Liver (tissue), 3 donors: ENCODE data around the gene SPINK13.

Source experiments
- JUND ChIP-seq, 2 donors: IDR thresholded peaks; 2 replicates each; pipeline ENCODE4 v1.6.1; 2016; ENCODE audit warnings: antibody characterized with exemption in 2 of 2
- NR2F2 ChIP-seq: IDR thresholded peaks from 2 replicates; pipeline ENCODE4 v1.6.1; 2016; ENCODE audit warnings: antibody characterized with exemption
- RAD21 ChIP-seq, 2 donors: IDR thresholded peaks; 2 replicates each; pipeline ENCODE4 v1.6.1; 2016; ENCODE audit warnings: antibody characterized with exemption in 2 of 2, mild to moderate bottlenecking in 2 of 2
- YY1 ChIP-seq: IDR thresholded peaks from 2 replicates; pipeline ENCODE4 v1.6.1; 2016; ENCODE audit warnings: antibody characterized with exemption, mild to moderate bottlenecking
- TF ChIP-seq, protein P1 (sequence below): IDR thresholded peaks from 2 replicates; pipeline ENCODE4 v1.6.1; 2016; ENCODE audit warnings: antibody characterized with exemption, mild to moderate bottlenecking
- TF ChIP-seq, protein P2 (sequence below): fragments of 150-350 bp; IDR thresholded peaks from 2 replicates; pipeline ENCODE4 v1.5.1; 2017; ENCODE audit warnings: improper control_type of control experiment, low read depth, low read length; ENCODE audit not compliant: missing input control
- TF ChIP-seq, protein P3 (sequence below): IDR thresholded peaks from 2 replicates; pipeline ENCODE4 v1.6.1; 2016; ENCODE audit warnings: antibody characterized with exemption
- TF ChIP-seq, protein P4 (sequence below): IDR thresholded peaks from 2 replicates; pipeline ENCODE4 v1.6.1; 2016; ENCODE audit warnings: antibody characterized with exemption
- TF ChIP-seq, protein P5 (sequence below): IDR thresholded peaks from 2 replicates; pipeline ENCODE4 v1.6.1; 2016; ENCODE audit warnings: antibody characterized with exemption
- donor health status: healthy.
- donor health status: healthy.

DNA sequence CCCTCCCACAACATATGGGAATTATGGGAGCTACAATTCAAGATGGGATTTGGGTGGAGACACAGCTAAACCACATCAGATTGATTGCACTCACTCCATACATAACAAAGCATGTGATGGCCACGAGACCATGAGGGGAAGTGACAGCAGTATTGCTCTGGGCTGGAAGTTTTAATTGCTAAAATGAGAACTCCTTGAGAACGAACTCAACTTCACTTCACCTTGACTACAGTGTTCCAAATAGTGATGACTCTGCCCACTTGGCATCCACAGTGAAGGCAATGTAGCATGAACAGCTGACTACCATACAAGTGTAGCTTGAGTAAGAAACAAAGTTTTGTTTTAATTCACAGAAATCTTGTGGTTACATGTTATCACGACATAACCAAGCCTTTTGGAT lies 42.9 kb downstream of the SPINK13 start:
- TF ChIP-seq, protein P1, sequence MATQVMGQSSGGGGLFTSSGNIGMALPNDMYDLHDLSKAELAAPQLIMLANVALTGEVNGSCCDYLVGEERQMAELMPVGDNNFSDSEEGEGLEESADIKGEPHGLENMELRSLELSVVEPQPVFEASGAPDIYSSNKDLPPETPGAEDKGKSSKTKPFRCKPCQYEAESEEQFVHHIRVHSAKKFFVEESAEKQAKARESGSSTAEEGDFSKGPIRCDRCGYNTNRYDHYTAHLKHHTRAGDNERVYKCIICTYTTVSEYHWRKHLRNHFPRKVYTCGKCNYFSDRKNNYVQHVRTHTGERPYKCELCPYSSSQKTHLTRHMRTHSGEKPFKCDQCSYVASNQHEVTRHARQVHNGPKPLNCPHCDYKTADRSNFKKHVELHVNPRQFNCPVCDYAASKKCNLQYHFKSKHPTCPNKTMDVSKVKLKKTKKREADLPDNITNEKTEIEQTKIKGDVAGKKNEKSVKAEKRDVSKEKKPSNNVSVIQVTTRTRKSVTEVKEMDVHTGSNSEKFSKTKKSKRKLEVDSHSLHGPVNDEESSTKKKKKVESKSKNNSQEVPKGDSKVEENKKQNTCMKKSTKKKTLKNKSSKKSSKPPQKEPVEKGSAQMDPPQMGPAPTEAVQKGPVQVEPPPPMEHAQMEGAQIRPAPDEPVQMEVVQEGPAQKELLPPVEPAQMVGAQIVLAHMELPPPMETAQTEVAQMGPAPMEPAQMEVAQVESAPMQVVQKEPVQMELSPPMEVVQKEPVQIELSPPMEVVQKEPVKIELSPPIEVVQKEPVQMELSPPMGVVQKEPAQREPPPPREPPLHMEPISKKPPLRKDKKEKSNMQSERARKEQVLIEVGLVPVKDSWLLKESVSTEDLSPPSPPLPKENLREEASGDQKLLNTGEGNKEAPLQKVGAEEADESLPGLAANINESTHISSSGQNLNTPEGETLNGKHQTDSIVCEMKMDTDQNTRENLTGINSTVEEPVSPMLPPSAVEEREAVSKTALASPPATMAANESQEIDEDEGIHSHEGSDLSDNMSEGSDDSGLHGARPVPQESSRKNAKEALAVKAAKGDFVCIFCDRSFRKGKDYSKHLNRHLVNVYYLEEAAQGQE: no peak
- TF ChIP-seq, protein P2, sequence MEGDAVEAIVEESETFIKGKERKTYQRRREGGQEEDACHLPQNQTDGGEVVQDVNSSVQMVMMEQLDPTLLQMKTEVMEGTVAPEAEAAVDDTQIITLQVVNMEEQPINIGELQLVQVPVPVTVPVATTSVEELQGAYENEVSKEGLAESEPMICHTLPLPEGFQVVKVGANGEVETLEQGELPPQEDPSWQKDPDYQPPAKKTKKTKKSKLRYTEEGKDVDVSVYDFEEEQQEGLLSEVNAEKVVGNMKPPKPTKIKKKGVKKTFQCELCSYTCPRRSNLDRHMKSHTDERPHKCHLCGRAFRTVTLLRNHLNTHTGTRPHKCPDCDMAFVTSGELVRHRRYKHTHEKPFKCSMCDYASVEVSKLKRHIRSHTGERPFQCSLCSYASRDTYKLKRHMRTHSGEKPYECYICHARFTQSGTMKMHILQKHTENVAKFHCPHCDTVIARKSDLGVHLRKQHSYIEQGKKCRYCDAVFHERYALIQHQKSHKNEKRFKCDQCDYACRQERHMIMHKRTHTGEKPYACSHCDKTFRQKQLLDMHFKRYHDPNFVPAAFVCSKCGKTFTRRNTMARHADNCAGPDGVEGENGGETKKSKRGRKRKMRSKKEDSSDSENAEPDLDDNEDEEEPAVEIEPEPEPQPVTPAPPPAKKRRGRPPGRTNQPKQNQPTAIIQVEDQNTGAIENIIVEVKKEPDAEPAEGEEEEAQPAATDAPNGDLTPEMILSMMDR: no peak
- no peak for TF ChIP-seq RAD21 (IDR thresholded peaks at IDR 0.05)
- TF ChIP-seq YY1: no peak
- TF ChIP-seq, protein P3, sequence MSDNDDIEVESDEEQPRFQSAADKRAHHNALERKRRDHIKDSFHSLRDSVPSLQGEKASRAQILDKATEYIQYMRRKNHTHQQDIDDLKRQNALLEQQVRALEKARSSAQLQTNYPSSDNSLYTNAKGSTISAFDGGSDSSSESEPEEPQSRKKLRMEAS: no peak
- no peak for TF ChIP-seq JUND (IDR thresholded peaks at IDR 0.05)
- TF ChIP-seq, protein P4, sequence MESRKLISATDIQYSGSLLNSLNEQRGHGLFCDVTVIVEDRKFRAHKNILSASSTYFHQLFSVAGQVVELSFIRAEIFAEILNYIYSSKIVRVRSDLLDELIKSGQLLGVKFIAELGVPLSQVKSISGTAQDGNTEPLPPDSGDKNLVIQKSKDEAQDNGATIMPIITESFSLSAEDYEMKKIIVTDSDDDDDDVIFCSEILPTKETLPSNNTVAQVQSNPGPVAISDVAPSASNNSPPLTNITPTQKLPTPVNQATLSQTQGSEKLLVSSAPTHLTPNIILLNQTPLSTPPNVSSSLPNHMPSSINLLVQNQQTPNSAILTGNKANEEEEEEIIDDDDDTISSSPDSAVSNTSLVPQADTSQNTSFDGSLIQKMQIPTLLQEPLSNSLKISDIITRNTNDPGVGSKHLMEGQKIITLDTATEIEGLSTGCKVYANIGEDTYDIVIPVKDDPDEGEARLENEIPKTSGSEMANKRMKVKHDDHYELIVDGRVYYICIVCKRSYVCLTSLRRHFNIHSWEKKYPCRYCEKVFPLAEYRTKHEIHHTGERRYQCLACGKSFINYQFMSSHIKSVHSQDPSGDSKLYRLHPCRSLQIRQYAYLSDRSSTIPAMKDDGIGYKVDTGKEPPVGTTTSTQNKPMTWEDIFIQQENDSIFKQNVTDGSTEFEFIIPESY: no peak
- TF ChIP-seq NR2F2: no peak
- TF ChIP-seq, protein P5, sequence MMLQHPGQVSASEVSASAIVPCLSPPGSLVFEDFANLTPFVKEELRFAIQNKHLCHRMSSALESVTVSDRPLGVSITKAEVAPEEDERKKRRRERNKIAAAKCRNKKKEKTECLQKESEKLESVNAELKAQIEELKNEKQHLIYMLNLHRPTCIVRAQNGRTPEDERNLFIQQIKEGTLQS: no peak
